CD14-positive monocyte (primary cell): ENCODE measurements around the gene SNPH. TPM values are rescaled to one million over a fixed set of nuclear protein-coding genes. Genes with fewer than 3 reads are reported as not detected.
"Not testable (repeated sequence)": the region's sequence is repeated elsewhere in the genome, so short reads cannot be mapped to it uniquely, and the experiment has no call there.

Experiments used
- DNase-seq, 3 donors: peaks; one replicate each; pipeline ENCODE4 v3.0.0-alpha.2; 2011 to 2022
- H2AFZ ChIP-seq: 2 replicates; pipeline ENCODE4 v1.6.0; 2012; ENCODE audit warnings: mild to moderate bottlenecking, low read depth, low read length, inconsistent platforms; ENCODE audit not compliant: insufficient read depth, poor library complexity, severe bottlenecking
- H3K27ac ChIP-seq, 2 donors: 1 replicate in 1 of 2; 2 replicates in 1 of 2; pipeline ENCODE4 v1.5.1; 2012 to 2013; ENCODE audit warnings: low read length in 2 of 2, control low read depth in 1 of 2, inconsistent platforms in 1 of 2, low read depth in 1 of 2, mild to moderate bottlenecking in 1 of 2
- H3K27me3 ChIP-seq, 2 donors: one replicate each; pipeline versions ENCODE4 v1.6.0 to v1.6.1; 2011 to 2013; ENCODE audit warnings: low read length in 2 of 2; ENCODE audit not compliant: control insufficient read depth in 2 of 2, insufficient read depth in 2 of 2
- H3K36me3 ChIP-seq, 2 donors: replicated peaks in 1 of 2; 1 replicate in 1 of 2; 2 replicates in 1 of 2; pipeline versions ENCODE4 v1.5.1 to v1.6.1; 2012 to 2013; ENCODE audit warnings: low read length in 2 of 2, control low read depth in 1 of 2, inconsistent platforms in 1 of 2, mild to moderate bottlenecking in 1 of 2; ENCODE audit not compliant: insufficient read depth in 2 of 2, control insufficient read depth in 1 of 2
- H3K4me1 ChIP-seq, 2 donors: 1 replicate in 1 of 2; 2 replicates in 1 of 2; pipeline versions ENCODE4 v1.5.1 to v1.6.1; 2012 to 2013; ENCODE audit warnings: low read length in 2 of 2, control low read depth in 1 of 2, inconsistent platforms in 1 of 2, mild to moderate bottlenecking in 1 of 2, moderate library complexity in 1 of 2; ENCODE audit not compliant: insufficient read depth in 2 of 2, control insufficient read depth in 1 of 2
- H3K4me2 ChIP-seq: replicated peaks from 2 replicates; pipeline ENCODE3; 2012; ENCODE audit warnings: low read length, moderate library complexity, mild to moderate bottlenecking; ENCODE audit not compliant: poor library complexity, severe bottlenecking; ENCODE audit errors: extremely low read depth
- H3K4me3 ChIP-seq, 3 experiments: fragments of 200-600 bp in 1 of 3; sonication (generic) in 1 of 3; replicated peaks in 1 of 3; 1 replicate in 2 of 3; 2 replicates in 1 of 3; pipeline ENCODE4 v1.5.1; 2011 to 2013; ENCODE audit warnings: low read length in 3 of 3, mild to moderate bottlenecking in 3 of 3, control low read depth in 2 of 3, low read depth in 2 of 3, inconsistent platforms in 1 of 3, moderate library complexity in 1 of 3
- H3K79me2 ChIP-seq: 2 replicates; pipeline ENCODE4 v1.6.0; 2012; ENCODE audit warnings: mild to moderate bottlenecking, control low read depth, inconsistent platforms, low read length, moderate library complexity; ENCODE audit not compliant: insufficient read depth
- H3K9ac ChIP-seq: 2 replicates; pipeline ENCODE4 v1.6.0; 2017; ENCODE audit warnings: low read length, mild to moderate bottlenecking; ENCODE audit not compliant: insufficient read depth, poor library complexity, severe bottlenecking
- H3K9me3 ChIP-seq, 2 donors: replicated peaks in 1 of 2; 1 replicate in 1 of 2; 2 replicates in 1 of 2; pipeline versions ENCODE4 v1.5.1 to v1.6.1; 2012 to 2013; ENCODE audit warnings: low read length in 2 of 2, control low read depth in 1 of 2; ENCODE audit not compliant: control insufficient read depth in 1 of 2, insufficient read depth in 1 of 2
- H4K20me1 ChIP-seq: 2 replicates; pipeline ENCODE4 v1.6.0; 2012; ENCODE audit warnings: mild to moderate bottlenecking, low read length, control low read depth, moderate library complexity; ENCODE audit not compliant: insufficient read depth
- H3K27ac Mint-ChIP-seq, 7 donors: one replicate each; pipeline ENCODE4 v1.8.0; 2020; ENCODE audit warnings: mild to moderate bottlenecking in 7 of 7, mixed read lengths in 7 of 7, moderate library complexity in 6 of 7, inconsistent platforms in 2 of 7
- H3K27me3 Mint-ChIP-seq, 3 donors: one replicate each; pipeline ENCODE4 v1.8.0; 2021 to 2022; ENCODE audit warnings: low read depth in 3 of 3, mild to moderate bottlenecking in 3 of 3, mixed read lengths in 3 of 3, moderate library complexity in 3 of 3, inconsistent platforms in 1 of 3
- H3K36me3 Mint-ChIP-seq, 2 donors: one replicate each; pipeline ENCODE4 v1.8.0; 2020; ENCODE audit warnings: mixed read lengths in 2 of 2, inconsistent platforms in 1 of 2, mild to moderate bottlenecking in 1 of 2
- H3K4me1 Mint-ChIP-seq: one replicate; pipeline ENCODE4 v1.8.0; 2020; ENCODE audit warnings: mild to moderate bottlenecking, mixed read lengths
- H3K4me3 Mint-ChIP-seq, 2 donors: one replicate each; pipeline ENCODE4 v1.8.0; 2020; ENCODE audit warnings: mild to moderate bottlenecking in 2 of 2, mixed read lengths in 2 of 2, moderate library complexity in 1 of 2
- H3K9me3 Mint-ChIP-seq, 7 donors: one replicate each; pipeline ENCODE4 v1.8.0; 2020 to 2022; ENCODE audit warnings: mixed read lengths in 7 of 7, mild to moderate bottlenecking in 6 of 7, moderate library complexity in 6 of 7, inconsistent platforms in 2 of 7
- CTCF ChIP-seq: fragments of 200-600 bp; IDR thresholded peaks from one replicate; pipeline ENCODE4 v1.8.0; 2022; ENCODE audit warnings: antibody characterized with exemption, mild to moderate bottlenecking
- WGBS: methylation state at CpG from one replicate; pipeline ENCODE4 v1.1.5; 2013; ENCODE audit warnings: missing lambda C conversion rate; ENCODE audit not compliant: insufficient coverage; 5-methylcytosine and 5-hydroxymethylcytosine counted together
- intact Hi-C, 2 donors: fragments of 100-400 bp; cut with micrococcal nuclease; formaldehyde crosslinking; loops; one replicate each; pipeline versions ENCODE4 v1.15.0 to v1.15.1; 2023
- polyA plus RNA-seq, 3 donors: library from polyadenylated mRNA; depleted of rRNA in 1 of 3; unstranded in 2 of 3; stranded (reverse) in 1 of 3; fragments of 300-500 nt in 2 of 3; fragments of >200 nt in 1 of 3; fragmentation: Illumina TruSeq in 2 of 3; gene quantifications; 1 replicate in 2 of 3; 2 replicates in 1 of 3; pipeline ENCODE4 v1.2.3, GENCODE V29; 2012 to 2021

The SNPH gene
- polyA plus RNA-seq, 3 donors = 0.07 to 0.10 TPM; not detected in 1

GRCh38 chr20:1247689-1248088, 18.4 kb upstream of the SNPH start:
- no peak overlapping the region for H3K27ac Mint-ChIP-seq
- Histone ChIP-seq H3K9ac (no peak overlapping the region), H3K27ac (no peak overlapping the region), H3K27me3 (peaks cover 7 to 12% of the 10 kb centered on the region in 2 donors), H3K36me3 (no peaks in the 10 kb centered on the region), H4K20me1 (no peaks in the 10 kb centered on the region), H3K9me3 (no peaks in the 10 kb centered on the region), H3K79me2 (no peaks in the 10 kb centered on the region), H3K4me2 (no peak overlapping the region), H3K4me1 (no peaks in the 10 kb centered on the region), H3K4me3 (no peak overlapping the region), H2AFZ (no peak overlapping the region)
- H3K27me3 Mint-ChIP-seq = peaks cover 11 to 17% (median 13%) of the 10 kb centered on the region in 3 donors
- peaks cover 0 to 10% (median 3%) of the 10 kb centered on the region in 7 donors for H3K9me3 Mint-ChIP-seq
- intact Hi-C loops = no loop called here
- no peaks in the 10 kb centered on the region for H3K4me1 Mint-ChIP-seq
- no peak for TF ChIP-seq CTCF
- no peaks in the 10 kb centered on the region for H3K36me3 Mint-ChIP-seq
- no peak overlapping the region for H3K4me3 Mint-ChIP-seq
- no peak for DNase-seq

GRCh38 chr20:1250282-1250681, 15.8 kb upstream of the SNPH start:
- DNase-seq, H3K4me1 Mint-ChIP-seq, H3K9ac ChIP-seq, H3K27ac Mint-ChIP-seq, H3K4me2 ChIP-seq, H2AFZ ChIP-seq, H4K20me1 ChIP-seq, H3K79me2 ChIP-seq, intact Hi-C loops, H3K27ac ChIP-seq, H3K4me3 Mint-ChIP-seq, H3K36me3 ChIP-seq, H3K9me3 ChIP-seq, H3K4me1 ChIP-seq, H3K4me3 ChIP-seq, H3K36me3 Mint-ChIP-seq: not testable (repeated sequence)
- H3K27me3 ChIP-seq = peaks cover 7 to 14% of the 10 kb centered on the region in 2 donors
- no CpG with 5 or more reads among the region's 2 CpGs for WGBS
- Mint-ChIP-seq H3K9me3 (peaks cover 0 to 10% (median 3%) of the 10 kb centered on the region in 7 donors), H3K27me3 (peaks cover 6 to 24% (median 9%) of the 10 kb centered on the region in 3 donors)
